ENCODE measurements around the gene PRKACA. TPM values are rescaled to one million over a fixed set of nuclear protein-coding genes. Genes with fewer than 3 reads are reported as not detected.

PRKACA gene
- total and polyA plus RNA-seq, 4 experiments from 2014 or later: 0.42 to 51.7 (median 25.6) TPM

DNA sequence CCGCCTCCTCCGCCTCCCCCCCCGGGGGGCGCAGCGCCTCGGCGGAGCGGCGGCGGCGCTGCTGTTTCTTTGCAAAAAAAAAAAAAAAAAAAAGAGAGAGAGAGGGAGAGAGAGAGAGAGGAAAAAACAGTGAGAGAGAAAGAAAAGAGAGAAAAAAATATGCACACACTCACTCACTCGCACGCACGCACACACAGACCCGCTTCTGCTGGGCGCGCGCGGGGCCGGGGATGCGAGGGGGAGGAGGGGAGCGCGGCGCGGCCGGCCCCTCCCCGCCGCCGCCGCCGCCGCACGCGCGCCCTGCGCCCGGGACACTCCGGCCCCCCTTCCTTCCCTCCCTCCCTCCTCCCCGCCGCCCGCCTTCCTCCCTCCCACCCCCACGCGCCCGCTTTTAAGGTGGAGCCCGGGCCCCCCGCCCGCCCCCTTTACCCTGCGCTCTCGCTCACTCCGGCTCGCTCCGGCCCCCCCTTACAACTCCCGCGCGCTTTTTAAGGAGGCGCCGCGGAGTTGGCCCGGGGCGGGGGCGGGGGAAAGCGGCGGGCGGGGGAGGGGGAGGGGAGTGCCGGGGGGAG lies 27.0 kb downstream of the PRKACA start, which contains the start of gene SAMD1:
SAMD1 (minus strand) TSS at position 243 of the 572 bp plus-strand sequence.
- peak within 1 kb of the TSS; percentile 99 to 100 (median 100) for H3K4me3 Mint-ChIP-seq
- intact Hi-C loops (cut with micrococcal nuclease): loop anchor here (1.0 to 5.0 kb wide), 7 partner anchors 9 to 210 kb away; partner anchors contain the start of genes ADGRL1, DCAF15, MISP3 and PRKACA
- peaks cover 10 to 28% (median 21%) of the 10 kb centered on the region in 4 donors for H3K4me1 Mint-ChIP-seq
- H3K9me3 Mint-ChIP-seq: peaks cover 0 to 17% (median 0%) of the 10 kb centered on the region in 8 donors
- Histone ChIP-seq H3K27ac (ENCODE audit: low read depth, low read length) (peak within 1 kb of the TSS; percentile 72), H3K36me3 (ENCODE audit: insufficient read depth, low read length) (no peaks in the 10 kb centered on the region), H3K27me3 (ENCODE audit: insufficient read depth, low read length) (no peaks in the 10 kb centered on the region), H3K4me3 (ENCODE audit: low read length in 2 of 2) (peak within 1 kb of the TSS; percentile 86 to 88), H3K4me1 (ENCODE audit: insufficient read depth, low read length) (peaks cover 14% of the 10 kb centered on the region), H3K9me3 (ENCODE audit: control insufficient read depth in 1 of 2, low read length in 2 of 2) (peaks cover 0 to 5% of the 10 kb centered on the region in 2 donors)
- H3K27me3 Mint-ChIP-seq: peaks cover 0 to 2% of the 10 kb centered on the region in 2 donors
- peak; percentile 79 to 88 (median 83) for DNase-seq
- H3K27ac Mint-ChIP-seq: peak within 1 kb of the TSS; percentile 95 to 100 (median 99)
- POLR2A ChIA-PET (ENCODE audit: partially characterized antibody): interaction anchor here (1.3 to 4.1 kb wide), 9 partner anchors 9 to 208 kb away, joined by 3 to 25 read pairs (median 7); partner anchors contain the start of genes ASF1B, IL27RA and PRKACA
- CTCF ChIA-PET (ENCODE audit: partially characterized antibody): interaction anchor here (1.5 kb wide), 1 partner anchor 9 kb away, joined by 4 read pairs; no protein-coding TSS in a partner anchor
- H3K36me3 Mint-ChIP-seq: peaks cover 4 to 19% of the 10 kb centered on the region in 2 donors

DNA sequence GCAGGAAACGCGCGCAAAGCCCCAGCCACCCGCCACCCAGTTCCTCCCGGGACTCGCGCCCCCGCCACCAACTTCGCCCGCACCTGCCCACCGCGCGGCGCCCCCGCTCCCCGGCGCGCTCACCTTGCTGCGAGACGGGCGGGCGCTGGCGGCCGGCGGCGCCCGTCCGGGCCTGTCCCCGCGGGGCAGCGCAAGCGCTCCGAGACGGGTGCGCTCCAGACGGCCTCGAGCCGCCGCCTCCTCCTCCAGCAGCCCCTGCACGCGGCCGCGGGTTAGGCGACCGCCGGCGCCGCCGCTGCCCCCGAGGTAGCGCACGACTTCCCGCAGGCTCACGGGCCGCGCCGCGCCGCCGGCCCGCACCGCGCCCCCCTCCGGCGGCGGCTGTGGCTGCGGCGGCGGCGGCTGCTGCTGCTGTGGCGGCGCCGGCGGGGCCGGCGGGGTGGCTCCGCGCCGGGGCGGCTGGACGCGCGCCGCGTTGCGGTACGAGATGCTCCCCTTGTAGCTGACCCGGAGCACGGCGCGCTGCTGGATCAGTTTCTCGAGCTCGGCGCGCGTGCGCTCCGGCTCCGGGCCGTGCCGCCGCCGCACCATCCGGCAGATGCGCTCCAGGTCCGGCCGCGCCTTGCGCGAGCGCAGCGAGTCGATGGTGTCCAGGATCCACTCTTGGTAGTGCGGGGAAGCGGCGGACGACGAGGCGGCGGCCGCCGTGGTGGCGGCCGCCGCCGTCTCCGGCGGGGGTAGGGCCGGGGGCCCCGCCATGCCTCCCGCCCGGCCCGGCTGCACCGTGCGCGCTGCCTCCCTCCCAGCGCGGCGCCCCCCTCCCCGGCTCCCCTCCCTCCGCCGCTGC lies 27.7 kb downstream of the PRKACA start:
- ChIA-PET CTCF (ENCODE audit: partially characterized antibody) (interaction anchor here (0.8 to 1.2 kb wide), 2 partner anchors 17 to 46 kb away, joined by 3 to 4 read pairs; partner anchors contain the start of gene ASF1B), POLR2A (ENCODE audit: partially characterized antibody) (interaction anchor here (0.6 to 3.6 kb wide), 7 partner anchors 8 to 127 kb away, joined by 3 to 24 read pairs (median 7); partner anchors contain the start of genes ASF1B, IL27RA and PRKACA)
- DNase-seq: peak; percentile 34 to 57 (median 42)
- peaks cover 4 to 19% of the 10 kb centered on the region in 2 donors for H3K36me3 Mint-ChIP-seq
- peak overlapping the region; percentile 54 to 97 (median 90) for H3K27ac Mint-ChIP-seq
- Histone ChIP-seq H3K4me1 (ENCODE audit: insufficient read depth, low read length) (peaks cover 14% of the 10 kb centered on the region), H3K36me3 (ENCODE audit: insufficient read depth, low read length) (no peaks in the 10 kb centered on the region), H3K27ac (ENCODE audit: low read depth, low read length) (no peak overlapping the region), H3K9me3 (ENCODE audit: control insufficient read depth in 1 of 2, low read length in 2 of 2) (peaks cover 0 to 5% of the 10 kb centered on the region in 2 donors), H3K4me3 (ENCODE audit: low read length in 2 of 2) (no peak overlapping the region), H3K27me3 (ENCODE audit: insufficient read depth, low read length) (no peaks in the 10 kb centered on the region)
- peak overlapping the region; percentile 54 to 92 (median 85) for H3K4me3 Mint-ChIP-seq
- peaks cover 0 to 17% (median 0%) of the 10 kb centered on the region in 8 donors for H3K9me3 Mint-ChIP-seq
- H3K27me3 Mint-ChIP-seq: peaks cover 0 to 2% of the 10 kb centered on the region in 2 donors
- H3K4me1 Mint-ChIP-seq: peaks cover 12 to 27% (median 21%) of the 10 kb centered on the region in 4 donors
- intact Hi-C loops (cut with micrococcal nuclease): loop anchor here (1.0 to 5.0 kb wide), 4 partner anchors 9 to 117 kb away; partner anchors contain the start of genes ADGRL1, MISP3 and PRKACA

DNA sequence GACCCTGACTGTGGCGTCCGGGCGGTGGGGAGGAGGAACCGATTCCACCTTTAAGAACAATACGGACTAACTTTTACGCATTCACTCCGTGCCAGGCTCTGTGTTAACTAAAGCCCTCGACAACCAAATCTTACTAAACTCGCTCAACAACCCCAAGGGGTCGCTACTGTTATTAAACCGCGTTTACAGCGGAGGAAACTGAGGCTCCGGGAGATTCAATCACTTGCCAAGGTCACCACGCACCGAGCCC lies 28.2 kb downstream of the PRKACA start:
- ChIA-PET CTCF (ENCODE audit: partially characterized antibody) (interaction anchor here (0.8 to 1.2 kb wide), 2 partner anchors 16 to 47 kb away, joined by 3 to 4 read pairs; partner anchors contain the start of gene ASF1B), POLR2A (ENCODE audit: partially characterized antibody) (interaction anchor here (1.3 to 2.1 kb wide), 4 partner anchors 8 to 58 kb away, joined by 3 to 10 read pairs (median 8); partner anchors contain the start of genes IL27RA and PRKACA)
- H3K4me1 Mint-ChIP-seq: peaks cover 10 to 23% (median 17%) of the 10 kb centered on the region in 4 donors
- H3K27me3 ChIP-seq (ENCODE audit: insufficient read depth, low read length): no peaks in the 10 kb centered on the region
- no peak overlapping the region for H3K27ac ChIP-seq (ENCODE audit: low read depth, low read length)
- H3K4me1 ChIP-seq (ENCODE audit: insufficient read depth, low read length): peaks cover 14% of the 10 kb centered on the region
- peaks cover 0 to 5% of the 10 kb centered on the region in 2 donors for H3K9me3 ChIP-seq (ENCODE audit: control insufficient read depth in 1 of 2, low read length in 2 of 2)
- H3K4me3 Mint-ChIP-seq: peak overlapping the region; percentile 54 to 92 (median 85)
- peak overlapping the region; percentile 54 to 97 (median 90) for H3K27ac Mint-ChIP-seq
- H3K9me3 Mint-ChIP-seq: peaks cover 0 to 14% (median 0%) of the 10 kb centered on the region in 8 donors
- H3K27me3 Mint-ChIP-seq: peaks cover 0 to 2% of the 10 kb centered on the region in 2 donors
- H3K4me3 ChIP-seq (ENCODE audit: low read length in 2 of 2): no peak overlapping the region
- H3K36me3 ChIP-seq (ENCODE audit: insufficient read depth, low read length): no peaks in the 10 kb centered on the region
- peaks cover 4 to 16% of the 10 kb centered on the region in 2 donors for H3K36me3 Mint-ChIP-seq
- intact Hi-C loops (cut with micrococcal nuclease): no loop called here
- DNase-seq: no peak

DNA sequence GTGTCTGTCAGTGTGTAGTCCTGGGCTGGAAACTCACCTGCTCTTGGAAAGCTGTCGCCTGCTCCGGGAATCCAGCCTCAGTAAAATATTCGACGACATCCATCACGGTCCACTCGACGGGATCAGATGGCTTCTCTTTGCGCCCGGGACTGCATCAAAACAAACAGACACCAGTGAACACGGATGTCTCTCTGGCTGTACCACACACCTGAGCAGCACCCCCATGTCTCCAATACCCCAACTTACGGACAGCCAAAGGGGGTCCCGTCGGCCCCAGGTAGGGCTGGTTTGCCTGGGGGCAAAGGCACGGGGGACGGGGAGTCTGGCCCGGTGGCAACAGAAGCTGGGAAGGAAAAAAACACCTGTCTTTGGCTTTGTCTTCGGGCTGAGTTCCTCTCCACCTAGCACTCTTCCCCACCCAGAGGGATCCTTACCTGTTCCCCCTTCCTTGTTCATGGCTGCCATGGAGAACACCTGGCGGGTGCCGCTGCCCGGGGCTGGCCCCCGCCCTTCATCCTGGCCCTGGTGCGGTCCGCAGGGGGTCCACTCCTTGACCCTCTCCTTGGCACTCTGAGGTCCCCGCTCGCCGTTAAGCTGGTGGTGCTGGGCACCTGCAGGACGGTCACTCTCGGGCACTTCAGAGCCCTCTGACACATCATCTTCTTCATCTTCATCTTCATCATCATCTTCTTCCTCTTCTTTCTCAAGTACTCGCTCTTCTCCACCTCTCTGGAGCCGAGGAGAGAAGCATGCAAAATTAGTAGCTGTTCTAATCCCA lies 28.7 kb downstream of the PRKACA start:
- H3K4me3 ChIP-seq (ENCODE audit: low read length in 2 of 2): no peak overlapping the region
- Mint-ChIP-seq H3K27ac (peak overlapping the region; percentile 54 to 97 (median 90)), H3K36me3 (peaks cover 4 to 16% of the 10 kb centered on the region in 2 donors), H3K4me3 (peak overlapping the region; percentile 54 to 92 (median 85)), H3K27me3 (peaks cover 0 to 2% of the 10 kb centered on the region in 2 donors), H3K9me3 (peaks cover 0 to 11% (median 0%) of the 10 kb centered on the region in 8 donors), H3K4me1 (peaks cover 10 to 23% (median 17%) of the 10 kb centered on the region in 4 donors)
- intact Hi-C loops (cut with micrococcal nuclease): no loop called here
- H3K4me1 ChIP-seq (ENCODE audit: insufficient read depth, low read length): peaks cover 14% of the 10 kb centered on the region
- H3K27me3 ChIP-seq (ENCODE audit: insufficient read depth, low read length): no peaks in the 10 kb centered on the region
- H3K36me3 ChIP-seq (ENCODE audit: insufficient read depth, low read length): no peaks in the 10 kb centered on the region
- ChIA-PET CTCF (ENCODE audit: partially characterized antibody) (interaction anchor here (0.8 to 1.2 kb wide), 2 partner anchors 15 to 47 kb away, joined by 3 to 4 read pairs; partner anchors contain the start of gene ASF1B), POLR2A (ENCODE audit: partially characterized antibody) (interaction anchor here (1.3 to 2.1 kb wide), 4 partner anchors 7 to 57 kb away, joined by 3 to 10 read pairs (median 8); partner anchors contain the start of genes IL27RA and PRKACA)
- DNase-seq: no peak
- H3K9me3 ChIP-seq (ENCODE audit: control insufficient read depth in 1 of 2, low read length in 2 of 2): peaks cover 0 to 5% of the 10 kb centered on the region in 2 donors
- H3K27ac ChIP-seq (ENCODE audit: low read depth, low read length): no peak overlapping the region

DNA sequence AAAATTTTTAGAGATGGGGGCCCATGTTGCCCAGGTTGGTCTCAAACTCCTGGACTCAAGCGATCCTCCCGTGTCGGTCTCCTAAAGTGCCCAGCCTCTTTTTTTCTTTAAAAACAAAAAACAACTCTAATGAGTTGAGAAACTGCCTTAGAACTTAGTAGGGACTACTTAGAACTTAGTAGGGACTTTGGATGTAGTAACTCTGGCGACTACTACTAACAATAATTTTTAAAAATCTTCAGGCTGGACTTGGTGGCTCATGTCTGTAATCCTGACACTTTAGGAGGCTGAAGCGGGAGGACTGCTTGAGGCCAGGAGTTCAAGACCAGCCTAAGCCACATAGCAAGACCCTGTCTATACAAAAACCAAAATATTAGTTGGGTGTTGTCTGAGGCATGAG lies 31.5 kb downstream of the PRKACA start:
- Mint-ChIP-seq H3K9me3 (no peaks in the 10 kb centered on the region), H3K4me3 (no peak overlapping the region), H3K27ac (peak overlapping the region in 1 of 7 donors; percentile 97), H3K27me3 (no peaks in the 10 kb centered on the region), H3K4me1 (peaks cover 7 to 31% (median 17%) of the 10 kb centered on the region in 4 donors), H3K36me3 (peaks cover 4 to 9% of the 10 kb centered on the region in 2 donors)
- POLR2A ChIA-PET (ENCODE audit: partially characterized antibody): no interaction called here
- no peak for DNase-seq
- H3K4me3 ChIP-seq (ENCODE audit: low read length in 2 of 2): no peak overlapping the region
- intact Hi-C loops (cut with micrococcal nuclease): no loop called here
- CTCF ChIA-PET (ENCODE audit: partially characterized antibody): no interaction called here
- no peaks in the 10 kb centered on the region for H3K9me3 ChIP-seq (ENCODE audit: control insufficient read depth in 1 of 2, low read length in 2 of 2)
- no peaks in the 10 kb centered on the region for H3K27me3 ChIP-seq (ENCODE audit: insufficient read depth, low read length)
- H3K4me1 ChIP-seq (ENCODE audit: insufficient read depth, low read length): peaks cover 17% of the 10 kb centered on the region
- H3K36me3 ChIP-seq (ENCODE audit: insufficient read depth, low read length): no peaks in the 10 kb centered on the region
- H3K27ac ChIP-seq (ENCODE audit: low read depth, low read length): no peak overlapping the region

DNA sequence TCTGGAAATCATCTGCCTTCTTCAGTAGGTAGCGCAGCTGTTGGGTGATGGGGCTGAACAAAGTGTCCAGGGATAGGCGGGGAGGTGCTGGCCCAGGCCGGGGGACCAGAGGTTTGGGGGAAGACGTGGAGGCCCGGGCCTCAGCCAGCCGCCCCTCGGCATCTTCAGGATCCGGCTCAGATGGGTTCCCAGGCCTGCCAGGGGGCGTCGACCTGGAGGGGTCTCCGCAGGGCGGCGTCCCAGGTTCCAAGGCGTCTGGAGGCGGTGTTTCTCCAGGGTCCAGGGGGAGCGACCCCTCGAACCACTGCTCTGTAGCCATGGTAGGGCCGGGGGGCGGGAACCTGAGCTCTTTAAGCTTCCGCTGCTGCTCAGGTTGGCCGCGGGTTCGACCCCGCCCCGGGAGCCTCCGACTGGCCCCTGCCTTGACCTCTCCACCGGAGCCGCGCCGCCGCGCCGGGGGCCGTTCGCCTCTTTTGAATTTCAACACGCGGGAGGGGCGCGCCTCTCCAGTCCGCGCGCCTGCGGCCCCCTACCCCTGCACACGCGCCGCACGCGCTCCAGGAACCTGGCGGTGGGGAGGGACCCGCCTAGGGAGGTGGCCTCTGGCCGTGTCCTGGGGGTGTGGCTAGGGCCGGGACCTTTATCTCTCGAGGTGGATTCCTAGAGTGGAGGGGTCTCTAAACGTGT lies 32.1 kb downstream of the PRKACA start, which contains the start of gene C19orf67:
C19orf67 (minus strand) TSS at position 475 of the 687 bp plus-strand sequence; CDS start at position 319, 156 bp downstream.
- CTCF ChIA-PET (ENCODE audit: partially characterized antibody): interaction anchor here (0.6 to 2.6 kb wide), 3 partner anchors 51 to 1000 kb away, joined by 3 to 12 read pairs (median 3); partner anchors contain the start of gene ASF1B
- Mint-ChIP-seq H3K4me3 (peak within 1 kb of the TSS in 1 of 8 donors; percentile 26), H3K9me3 (no peaks in the 10 kb centered on the region), H3K36me3 (peaks cover 4 to 9% of the 10 kb centered on the region in 2 donors), H3K27ac (peak within 1 kb of the TSS in 3 of 7 donors; percentile 7 to 97 (median 37)), H3K27me3 (no peaks in the 10 kb centered on the region), H3K4me1 (peaks cover 8 to 33% (median 22%) of the 10 kb centered on the region in 4 donors)
- no peak for DNase-seq
- POLR2A ChIA-PET (ENCODE audit: partially characterized antibody): interaction anchor here (0.8 kb wide), 1 partner anchor 11 kb away, joined by 3 read pairs; no protein-coding TSS in a partner anchor
- no peak within 1 kb of the TSS for H3K27ac ChIP-seq (ENCODE audit: low read depth, low read length)
- H3K36me3 ChIP-seq (ENCODE audit: insufficient read depth, low read length): no peaks in the 10 kb centered on the region
- H3K27me3 ChIP-seq (ENCODE audit: insufficient read depth, low read length): no peaks in the 10 kb centered on the region
- H3K9me3 ChIP-seq (ENCODE audit: control insufficient read depth in 1 of 2, low read length in 2 of 2): no peaks in the 10 kb centered on the region
- H3K4me1 ChIP-seq (ENCODE audit: insufficient read depth, low read length): peaks cover 21% of the 10 kb centered on the region
- intact Hi-C loops (cut with micrococcal nuclease): no loop called here
- H3K4me3 ChIP-seq (ENCODE audit: low read length in 2 of 2): no peak within 1 kb of the TSS
